HEK293 (cell line): ENCODE measurements around the gene OR1F1.
"Not testable (repeated sequence)": the region's sequence is repeated elsewhere in the genome, so short reads cannot be mapped to it uniquely, and the experiment has no call there.

ENCODE experiments used
- CTCF ChIA-PET: fragments of 350-600 bp; formaldehyde crosslinking; extraction: SDS; loops from one replicate; lab custom pipeline; 2021; ENCODE audit warnings: antibody characterized with exemption; lab: Yijun Ruan, JAX
- POLR2A ChIA-PET: fragments of 300-600 bp; formaldehyde crosslinking; extraction: SDS; loops from one replicate; lab custom pipeline; 2020; ENCODE audit warnings: antibody characterized with exemption, inconsistent platforms; lab: Yijun Ruan, JAX
- H3K27ac ChIP-seq: fragments of 200-500 bp; sonication (Bioruptor generic); 2 replicates; pipeline ENCODE4 v1.5.1; 2014; ENCODE audit warnings: low read depth, low read length, control low read depth, inconsistent platforms; ENCODE audit errors: extremely low read depth
- H3K36me3 ChIP-seq, 2 experiments: fragments of 200-500 bp in 1 of 2; sonication (Bioruptor generic) in 1 of 2; 1 replicate in 1 of 2; 2 replicates in 1 of 2; pipeline ENCODE4 v1.5.1; 2014 to 2017; ENCODE audit warnings: inconsistent platforms in 2 of 2, low read length in 2 of 2; ENCODE audit not compliant: control insufficient read depth in 2 of 2, insufficient read depth in 1 of 2
- H3K4me1 ChIP-seq: fragments of 200-500 bp; sonication (Bioruptor generic); 2 replicates; pipeline ENCODE4 v1.5.1; 2014; ENCODE audit warnings: mild to moderate bottlenecking, low read length, inconsistent platforms; ENCODE audit not compliant: control insufficient read depth, insufficient read depth
- H3K4me3 ChIP-seq: 2 replicates; pipeline ENCODE4 v1.5.1; 2011; ENCODE audit warnings: low read depth, mild to moderate bottlenecking, control low read depth, low read length, moderate library complexity
- H3K9me3 ChIP-seq: fragments of 200-500 bp; sonication (Bioruptor generic); 2 replicates; pipeline ENCODE4 v1.5.1; 2014; ENCODE audit warnings: low read depth, low read length, inconsistent platforms; ENCODE audit not compliant: control insufficient read depth, insufficient read depth
- CTCF ChIP-seq: fragments of 450-650 bp; formaldehyde crosslinking; IDR thresholded peaks from 2 replicates; pipeline ENCODE4 v1.5.1; 2016; ENCODE audit warnings: missing biosample characterization, missing genetic modification characterization
- KLF9 ChIP-seq: fragments of 450-650 bp; formaldehyde crosslinking; IDR thresholded peaks from 2 replicates; pipeline ENCODE4 v1.5.1; 2016; ENCODE audit warnings: missing biosample characterization, missing genetic modification characterization, low read depth
- MZF1 ChIP-seq: fragments of 450-650 bp; formaldehyde crosslinking; IDR thresholded peaks from 2 replicates; pipeline ENCODE4 v1.5.1; 2017; ENCODE audit warnings: missing biosample characterization, missing genetic modification characterization, borderline replicate concordance
- SP2 ChIP-seq: fragments of 450-650 bp; formaldehyde crosslinking; IDR thresholded peaks from 2 replicates; pipeline ENCODE4 v1.5.1; 2016; ENCODE audit warnings: missing biosample characterization, missing genetic modification characterization
- ZBTB17 ChIP-seq: fragments of 450-650 bp; formaldehyde crosslinking; IDR thresholded peaks from 2 replicates; pipeline ENCODE4 v1.5.1; 2016; ENCODE audit warnings: missing biosample characterization, missing genetic modification characterization
- ZNF133 ChIP-seq: fragments of 450-650 bp; formaldehyde crosslinking; IDR thresholded peaks from 2 replicates; pipeline ENCODE4 v1.5.1; 2016; ENCODE audit warnings: missing biosample characterization, missing genetic modification characterization
- ZNF280D ChIP-seq: fragments of 450-650 bp; formaldehyde crosslinking; IDR thresholded peaks from 2 replicates; pipeline ENCODE4 v1.5.1; 2016; ENCODE audit warnings: missing biosample characterization, missing genetic modification characterization
- ZNF324 ChIP-seq: fragments of 450-650 bp; formaldehyde crosslinking; IDR thresholded peaks from 2 replicates; pipeline ENCODE4 v1.5.1; 2016; ENCODE audit warnings: missing biosample characterization, missing genetic modification characterization
- ZNF366 ChIP-seq: fragments of 450-650 bp; formaldehyde crosslinking; conservative IDR thresholded peaks from 2 replicates; pipeline ENCODE4 v1.5.1; 2016; ENCODE audit warnings: missing biosample characterization, missing genetic modification characterization
- ZNF37A ChIP-seq: fragments of 450-650 bp; IDR thresholded peaks from 2 replicates; pipeline ENCODE4 v1.5.1; 2018; ENCODE audit warnings: missing biosample characterization, missing genetic modification characterization
- ZNF423 ChIP-seq: fragments of 450-650 bp; formaldehyde crosslinking; IDR thresholded peaks from 2 replicates; pipeline ENCODE4 v1.5.1; 2016; ENCODE audit warnings: missing biosample characterization, missing genetic modification characterization
- ZNF585B ChIP-seq: fragments of 450-650 bp; formaldehyde crosslinking; IDR thresholded peaks from 2 replicates; pipeline ENCODE4 v1.5.1; 2016; ENCODE audit warnings: missing biosample characterization, missing genetic modification characterization
- ZNF596 ChIP-seq: fragments of 450-650 bp; IDR thresholded peaks from 2 replicates; pipeline ENCODE4 v1.5.0; 2018; ENCODE audit warnings: missing biosample characterization, mild to moderate bottlenecking, missing genetic modification characterization, moderate library complexity
- ZNF623 ChIP-seq: fragments of 450-650 bp; formaldehyde crosslinking; IDR thresholded peaks from 2 replicates; pipeline ENCODE4 v1.5.1; 2016; ENCODE audit warnings: missing biosample characterization, missing genetic modification characterization
- ZNF692 ChIP-seq: fragments of 450-650 bp; formaldehyde crosslinking; IDR thresholded peaks from 2 replicates; pipeline ENCODE4 v1.5.1; 2016; ENCODE audit warnings: missing biosample characterization, missing genetic modification characterization
- ZNF843 ChIP-seq: fragments of 450-650 bp; formaldehyde crosslinking; IDR thresholded peaks from 2 replicates; pipeline ENCODE4 v1.5.1; 2016; ENCODE audit warnings: missing biosample characterization, missing genetic modification characterization
- TF ChIP-seq, protein P1 (sequence below): fragments of 450-650 bp; formaldehyde crosslinking; IDR thresholded peaks from 2 replicates; pipeline ENCODE4 v1.5.1; 2016; ENCODE audit warnings: missing biosample characterization, missing genetic modification characterization, borderline replicate concordance
- TF ChIP-seq, protein P2 (sequence below): fragments of 450-650 bp; IDR thresholded peaks from 2 replicates; pipeline ENCODE4 v1.5.1; 2018; ENCODE audit warnings: missing biosample characterization, missing genetic modification characterization

The OR1F1 gene

DNA sequence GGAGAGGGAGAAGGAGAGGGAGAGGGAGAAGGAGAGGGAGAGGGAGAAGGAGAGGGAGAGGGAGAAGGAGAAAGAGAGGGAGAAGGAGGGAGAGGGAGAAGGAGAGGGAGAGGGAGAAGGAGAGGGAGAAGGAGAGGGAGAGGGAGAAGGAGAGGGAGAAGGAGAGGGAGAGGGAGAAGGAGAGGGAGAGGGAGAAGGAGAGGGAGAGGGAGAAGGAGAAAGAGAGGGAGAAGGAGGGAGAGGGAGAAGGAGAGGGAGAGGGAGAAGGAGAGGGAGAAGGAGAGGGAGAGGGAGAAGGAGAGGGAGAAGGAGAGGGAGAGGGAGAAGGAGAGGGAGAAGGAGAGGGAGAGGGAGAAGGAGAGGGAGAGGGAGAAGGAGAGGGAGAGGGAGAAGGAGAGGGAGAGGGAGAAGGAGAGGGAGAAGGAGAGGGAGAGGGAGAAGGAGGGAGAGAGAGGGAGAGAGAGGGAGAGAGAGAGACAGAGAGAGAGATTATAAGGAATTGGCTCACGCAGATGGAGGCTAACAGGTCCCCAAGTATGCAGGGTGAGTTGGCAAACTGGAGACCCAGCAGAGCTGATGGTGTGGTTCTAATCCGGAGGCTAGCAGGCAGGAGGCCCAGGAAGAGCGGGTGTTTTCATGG, 9.8 kb downstream of the OR1F1 start:
- CTCF ChIA-PET, POLR2A ChIA-PET, H3K9me3 ChIP-seq, H3K27ac ChIP-seq, H3K36me3 ChIP-seq, H3K4me1 ChIP-seq, H3K4me3 ChIP-seq: not testable (repeated sequence)
- TF ChIP-seq ZNF366 (tag by site-specific recombination) (0 out of 2 replicates have a peak, but pooled peaks have one; percentile 22), ZNF596 (tag by site-specific recombination) (peak; percentile 76)

DNA sequence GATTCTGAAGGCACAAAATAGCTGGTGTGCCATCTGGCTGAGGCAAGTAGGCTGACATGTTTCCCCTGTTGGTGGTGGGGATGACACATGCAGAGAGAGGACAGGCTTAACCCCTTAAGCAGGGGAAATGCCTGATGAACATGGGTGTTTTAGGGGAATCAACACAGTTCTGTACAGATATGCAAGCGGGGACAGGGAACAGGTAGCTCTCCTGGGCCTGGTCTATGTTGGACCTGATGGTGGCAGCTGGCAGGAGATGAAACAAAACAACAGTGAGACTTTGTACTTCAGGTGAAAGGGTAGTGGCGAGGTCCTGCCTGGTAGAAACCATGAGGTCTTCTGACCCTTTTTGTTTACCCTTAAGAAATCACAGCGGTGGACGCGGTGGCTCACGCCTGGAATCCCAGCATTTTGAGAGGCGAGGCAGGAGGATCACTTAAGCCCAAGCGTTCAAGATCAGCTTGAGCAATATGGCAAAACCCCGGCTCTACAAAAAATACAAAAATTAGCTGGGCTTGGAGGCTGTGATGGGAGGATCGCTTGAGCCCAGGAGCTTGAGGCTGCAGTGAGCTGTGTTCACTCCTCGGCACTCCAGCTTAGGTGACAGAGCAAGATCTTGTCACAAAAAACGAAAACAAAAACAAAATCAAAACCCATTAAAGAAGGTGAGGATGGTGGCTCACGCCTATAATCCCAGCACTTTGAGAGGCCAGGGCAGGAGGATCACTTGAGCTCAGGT, 10.5 kb downstream of the OR1F1 start:
- no peak overlapping the region for H3K27ac ChIP-seq
- no peak overlapping the region for H3K4me3 ChIP-seq
- H3K36me3 ChIP-seq: no peaks in the 10 kb centered on the region
- CTCF ChIA-PET: interaction anchor here (0.6 kb wide), 1 partner anchor 271 kb away, joined by 8 read pairs; no protein-coding TSS in a partner anchor
- H3K9me3 ChIP-seq: no peaks in the 10 kb centered on the region
- no peaks in the 10 kb centered on the region for H3K4me1 ChIP-seq
- no peak for TF ChIP-seq ZNF133 (tag by site-specific recombination)
- TF ChIP-seq ZNF585B (tag by site-specific recombination): no peak
- no peak for TF ChIP-seq ZNF37A (tag by site-specific recombination)
- no peak for TF ChIP-seq SP2
- no peak for TF ChIP-seq ZBTB17 (tag by site-specific recombination)
- no peak for TF ChIP-seq ZNF692 (tag by site-specific recombination)
- TF ChIP-seq MZF1: no peak
- no peak for TF ChIP-seq ZNF843 (tag by site-specific recombination)
- TF ChIP-seq ZNF623 (tag by site-specific recombination): no peak
- no peak for TF ChIP-seq ZNF423 (tag by site-specific recombination)
- POLR2A ChIA-PET: interaction anchor here (0.7 kb wide), 1 partner anchor 175 kb away, joined by 4 read pairs; no protein-coding TSS in a partner anchor

DNA sequence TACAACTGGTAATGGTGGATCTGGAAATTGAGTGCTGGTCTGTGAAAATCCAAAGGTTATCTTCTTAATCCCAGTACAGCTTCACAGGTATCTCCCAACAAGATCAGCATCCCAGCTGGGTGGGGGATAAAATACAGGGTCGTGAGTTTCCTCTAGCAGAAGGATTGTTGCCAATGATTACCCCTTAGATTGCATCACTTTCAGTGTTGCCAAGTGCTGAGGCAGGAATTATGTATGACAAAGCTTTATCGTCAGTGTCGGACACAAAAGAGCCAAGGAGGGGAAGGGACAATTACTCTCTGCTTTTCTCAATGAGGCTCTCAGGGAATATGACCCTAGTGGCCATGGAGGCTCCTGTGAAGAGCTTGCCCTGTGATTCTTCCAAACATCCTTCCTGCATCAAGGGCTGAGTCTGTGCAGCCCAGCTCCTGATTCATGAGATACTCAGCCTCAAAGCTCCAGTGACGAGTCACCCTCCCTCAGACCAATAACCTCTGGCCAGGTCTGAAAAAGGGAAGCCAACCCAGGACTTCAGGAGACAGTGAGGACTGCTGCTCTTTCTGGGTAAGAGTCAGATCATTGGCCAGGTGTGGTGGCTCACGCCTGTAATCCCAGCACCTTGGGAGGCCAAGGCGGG, 15.0 kb downstream of the OR1F1 start:
- ChIA-PET CTCF (interaction anchor here (0.5 to 1.0 kb wide), 2 partner anchors 64 to 109 kb away, joined by 3 read pairs; no protein-coding TSS in a partner anchor), POLR2A (interaction anchor here (0.5 kb wide), 2 partner anchors 44 to 286 kb away, joined by 3 to 7 read pairs; no protein-coding TSS in a partner anchor)
- Histone ChIP-seq H3K36me3 (no peaks in the 10 kb centered on the region), H3K9me3 (no peaks in the 10 kb centered on the region), H3K4me3 (no peak overlapping the region), H3K27ac (no peak overlapping the region), H3K4me1 (no peaks in the 10 kb centered on the region)
- TF ChIP-seq, protein P1, sequence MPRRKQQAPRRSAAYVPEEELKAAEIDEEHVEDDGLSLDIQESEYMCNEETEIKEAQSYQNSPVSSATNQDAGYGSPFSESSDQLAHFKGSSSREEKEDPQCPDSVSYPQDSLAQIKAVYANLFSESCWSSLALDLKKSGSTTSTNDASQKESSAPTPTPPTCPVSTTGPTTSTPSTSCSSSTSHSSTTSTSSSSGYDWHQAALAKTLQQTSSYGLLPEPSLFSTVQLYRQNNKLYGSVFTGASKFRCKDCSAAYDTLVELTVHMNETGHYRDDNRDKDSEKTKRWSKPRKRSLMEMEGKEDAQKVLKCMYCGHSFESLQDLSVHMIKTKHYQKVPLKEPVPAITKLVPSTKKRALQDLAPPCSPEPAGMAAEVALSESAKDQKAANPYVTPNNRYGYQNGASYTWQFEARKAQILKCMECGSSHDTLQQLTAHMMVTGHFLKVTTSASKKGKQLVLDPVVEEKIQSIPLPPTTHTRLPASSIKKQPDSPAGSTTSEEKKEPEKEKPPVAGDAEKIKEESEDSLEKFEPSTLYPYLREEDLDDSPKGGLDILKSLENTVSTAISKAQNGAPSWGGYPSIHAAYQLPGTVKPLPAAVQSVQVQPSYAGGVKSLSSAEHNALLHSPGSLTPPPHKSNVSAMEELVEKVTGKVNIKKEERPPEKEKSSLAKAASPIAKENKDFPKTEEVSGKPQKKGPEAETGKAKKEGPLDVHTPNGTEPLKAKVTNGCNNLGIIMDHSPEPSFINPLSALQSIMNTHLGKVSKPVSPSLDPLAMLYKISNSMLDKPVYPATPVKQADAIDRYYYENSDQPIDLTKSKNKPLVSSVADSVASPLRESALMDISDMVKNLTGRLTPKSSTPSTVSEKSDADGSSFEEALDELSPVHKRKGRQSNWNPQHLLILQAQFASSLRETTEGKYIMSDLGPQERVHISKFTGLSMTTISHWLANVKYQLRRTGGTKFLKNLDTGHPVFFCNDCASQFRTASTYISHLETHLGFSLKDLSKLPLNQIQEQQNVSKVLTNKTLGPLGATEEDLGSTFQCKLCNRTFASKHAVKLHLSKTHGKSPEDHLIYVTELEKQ (tag by site-specific recombination): no peak
- TF ChIP-seq ZNF280D (tag by site-specific recombination) (no peak), CTCF (tag by site-specific recombination) (no peak), ZNF324 (tag by site-specific recombination) (no peak), KLF9 (tag by site-specific recombination) (no peak)
- TF ChIP-seq, protein P2, sequence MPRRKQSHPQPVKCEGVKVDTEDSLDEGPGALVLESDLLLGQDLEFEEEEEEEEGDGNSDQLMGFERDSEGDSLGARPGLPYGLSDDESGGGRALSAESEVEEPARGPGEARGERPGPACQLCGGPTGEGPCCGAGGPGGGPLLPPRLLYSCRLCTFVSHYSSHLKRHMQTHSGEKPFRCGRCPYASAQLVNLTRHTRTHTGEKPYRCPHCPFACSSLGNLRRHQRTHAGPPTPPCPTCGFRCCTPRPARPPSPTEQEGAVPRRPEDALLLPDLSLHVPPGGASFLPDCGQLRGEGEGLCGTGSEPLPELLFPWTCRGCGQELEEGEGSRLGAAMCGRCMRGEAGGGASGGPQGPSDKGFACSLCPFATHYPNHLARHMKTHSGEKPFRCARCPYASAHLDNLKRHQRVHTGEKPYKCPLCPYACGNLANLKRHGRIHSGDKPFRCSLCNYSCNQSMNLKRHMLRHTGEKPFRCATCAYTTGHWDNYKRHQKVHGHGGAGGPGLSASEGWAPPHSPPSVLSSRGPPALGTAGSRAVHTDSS (tag by site-specific recombination): no peak
